ENCODE measurements around the gene MSI1. TPM values are rescaled to one million over a fixed set of nuclear protein-coding genes. Genes with fewer than 3 reads are reported as not detected.

MSI1 gene
- total RNA-seq, 1 experiment from 2014 or later: 26.0 TPM

DNA sequence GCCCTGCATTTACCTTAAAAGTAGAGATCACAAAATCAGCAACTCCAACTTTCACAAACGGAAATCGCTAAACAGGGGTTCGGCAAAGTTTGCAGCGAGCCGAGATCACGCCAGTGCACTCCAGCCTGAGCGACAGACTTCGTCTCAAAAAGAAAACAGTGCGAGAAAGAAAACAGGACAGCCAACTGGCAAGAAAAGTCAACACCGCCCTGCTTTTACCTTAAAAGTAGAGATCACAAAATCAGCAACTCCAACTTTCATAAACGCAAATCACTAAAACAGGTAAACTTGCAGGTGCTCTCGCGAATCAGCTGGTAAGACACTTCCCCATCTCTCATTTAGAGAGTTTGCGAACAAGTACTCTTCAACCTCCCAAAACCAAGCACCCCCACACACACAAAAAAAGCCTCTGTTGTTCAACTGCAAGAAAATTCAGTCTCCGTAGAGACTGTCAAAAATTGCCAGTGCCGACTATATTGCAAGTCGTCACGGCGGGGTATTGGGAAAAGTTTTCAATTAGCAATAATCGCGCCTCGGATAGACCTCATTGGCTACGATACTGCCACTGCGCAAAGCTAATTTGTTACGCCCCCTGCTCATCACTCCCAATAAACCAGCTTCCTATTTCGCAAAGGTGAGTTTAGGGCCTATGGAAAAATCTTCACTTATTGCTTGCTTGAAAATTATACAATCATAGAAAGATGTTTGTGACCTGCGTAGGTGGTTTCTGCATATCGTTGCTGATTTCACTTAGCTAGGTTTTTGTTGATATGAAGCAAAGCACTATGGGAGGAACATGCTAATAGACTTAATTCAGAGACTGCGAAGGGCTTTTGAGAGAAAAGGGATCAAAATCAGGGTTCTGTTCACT, 76.1 kb downstream of the MSI1 start, which contains the start of gene RNU4-1 (continued):
- TF ChIP-seq, protein P1, sequence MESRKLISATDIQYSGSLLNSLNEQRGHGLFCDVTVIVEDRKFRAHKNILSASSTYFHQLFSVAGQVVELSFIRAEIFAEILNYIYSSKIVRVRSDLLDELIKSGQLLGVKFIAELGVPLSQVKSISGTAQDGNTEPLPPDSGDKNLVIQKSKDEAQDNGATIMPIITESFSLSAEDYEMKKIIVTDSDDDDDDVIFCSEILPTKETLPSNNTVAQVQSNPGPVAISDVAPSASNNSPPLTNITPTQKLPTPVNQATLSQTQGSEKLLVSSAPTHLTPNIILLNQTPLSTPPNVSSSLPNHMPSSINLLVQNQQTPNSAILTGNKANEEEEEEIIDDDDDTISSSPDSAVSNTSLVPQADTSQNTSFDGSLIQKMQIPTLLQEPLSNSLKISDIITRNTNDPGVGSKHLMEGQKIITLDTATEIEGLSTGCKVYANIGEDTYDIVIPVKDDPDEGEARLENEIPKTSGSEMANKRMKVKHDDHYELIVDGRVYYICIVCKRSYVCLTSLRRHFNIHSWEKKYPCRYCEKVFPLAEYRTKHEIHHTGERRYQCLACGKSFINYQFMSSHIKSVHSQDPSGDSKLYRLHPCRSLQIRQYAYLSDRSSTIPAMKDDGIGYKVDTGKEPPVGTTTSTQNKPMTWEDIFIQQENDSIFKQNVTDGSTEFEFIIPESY (IDR thresholded peaks at IDR 0.05; ENCODE audit: extremely low read depth, insufficient replicate concordance, low read length): peak; percentile 94
- TF ChIP-seq ATF3 (IDR thresholded peaks at IDR 0.05) (no peak), CTCF (IDR thresholded peaks at IDR 0.05 in 2 of 3, conservative IDR thresholded peaks at IDR 0.05 in 1 of 3; ENCODE audit: borderline replicate concordance in 1 of 3, insufficient read depth in 1 of 3, low read depth in 2 of 3, low read length in 2 of 3) (0 out of 6 replicates have a peak, but pooled peaks of 1 of the 3 experiments have one; percentile 6), SRF (IDR thresholded peaks at IDR 0.05; ENCODE audit: low read depth) (peak; percentile 84), SP1 (IDR thresholded peaks at IDR 0.05; ENCODE audit: low read depth) (peak; percentile 95), EZH2phosphoT487 (IDR thresholded peaks at IDR 0.05; ENCODE audit: borderline replicate concordance) (no peak)

- DNase-seq (ENCODE audit: low read depth, low spot score) (no peak), ATAC-seq (peak; percentile 12)
- Histone ChIP-seq H3K9ac (ENCODE audit: low read length) (peak overlapping the region; percentile 78), H3K27ac (ENCODE audit: low read depth, low read length) (peak overlapping the region; percentile 84), H2AFZ (ENCODE audit: low read depth, low read length, poor library complexity, severe bottlenecking) (no peak overlapping the region), H3K36me3 (ENCODE audit: control insufficient read depth in 1 of 2, insufficient read depth in 2 of 2, low read length in 2 of 2) (no peaks in the 10 kb centered on the region), H3K79me2 (ENCODE audit: insufficient read depth, low read length) (no peaks in the 10 kb centered on the region), H3K4me1 (ENCODE audit: control insufficient read depth in 1 of 2, insufficient read depth in 2 of 2, low read length in 2 of 2) (peaks cover 10 to 36% of the 10 kb centered on the region in 2 experiments), H4K20me1 (ENCODE audit: insufficient read depth) (no peaks in the 10 kb centered on the region), H3K9me2 (ENCODE audit: insufficient read depth) (no peaks in the 10 kb centered on the region), H3K4me2 (ENCODE audit: low read length) (peak overlapping the region; percentile 83), H3K27me3 (ENCODE audit: insufficient read depth, low read length) (no peaks in the 10 kb centered on the region), H3K9me3 (ENCODE audit: control insufficient read depth in 1 of 2, insufficient read depth in 1 of 2, low read depth in 1 of 2, low read length in 2 of 2) (no peaks in the 10 kb centered on the region), H3K4me3 (replicated peaks in 1 of 2; ENCODE audit: low read depth in 1 of 2, low read length in 2 of 2) (peak overlapping the region; percentile 47 to 56)
- POLR2A ChIA-PET: interaction anchor here (0.6 to 8.0 kb wide), 23 partner anchors 10 to 318 kb away, joined by 3 to 394 read pairs (median 10); partner anchors contain the start of genes COX6A1, DYNLL1, PLA2G1B and PXN
- TSS peak; percentile 91 for BruUV-seq (replicated peaks)
- CTCF ChIA-PET: interaction anchor here (1.2 to 3.2 kb wide), 4 partner anchors 10 to 92 kb away, joined by 3 to 32 read pairs (median 15); partner anchors contain the start of genes RPLP0 and SIRT4
- TF ChIP-seq POLR2A (IDR thresholded peaks at IDR 0.05; ENCODE audit: borderline replicate concordance, extremely low read depth, insufficient read depth, insufficient read length): no peak
- no peak for TF ChIP-seq MAX (IDR thresholded peaks at IDR 0.05)
- TF ChIP-seq TCF7L2 (IDR thresholded peaks at IDR 0.05; ENCODE audit: borderline replicate concordance, extremely low read depth, insufficient read depth, insufficient read length): no peak
- no peak for TF ChIP-seq EGR1 (IDR thresholded peaks at IDR 0.05; ENCODE audit: low read depth)
- TF ChIP-seq YY1 (IDR thresholded peaks at IDR 0.05; ENCODE audit: extremely low read depth, insufficient replicate concordance, low read depth, low read length): no peak
- TF ChIP-seq EZH2phosphoT487 (IDR thresholded peaks at IDR 0.05; ENCODE audit: borderline replicate concordance): no peak
- no peak for TF ChIP-seq SRF (IDR thresholded peaks at IDR 0.05; ENCODE audit: low read depth)
- no peak for TF ChIP-seq CBX3 (IDR thresholded peaks at IDR 0.05; ENCODE audit: low read depth)
- TF ChIP-seq ELF1 (IDR thresholded peaks at IDR 0.05; ENCODE audit: borderline replicate concordance, low read depth): no peak
- no peak for TF ChIP-seq JUND (IDR thresholded peaks at IDR 0.05)
- no peak for TF ChIP-seq ZFX (IDR thresholded peaks at IDR 0.05)
- RAD21 ChIA-PET (ENCODE audit: low non-redundant PET in 1 of 2, low total read pairs in 2 of 2, uncharacterized antibody in 2 of 2, unreplicated experiment in 2 of 2): no interaction called here
- intact Hi-C loops (cut with micrococcal nuclease): no loop called here
Measured at GRCh38 chr12:120292411-120292660, 76.6 kb downstream of the MSI1 start.
